ENCODE results near the gene MYO7B.

MYO7B gene

GRCh38 chr2:127575185-127575765 lies 39.8 kb downstream of the MYO7B start:
- DNase-seq: peak; percentile 47 to 56

- no peak for DNase-seq
These were observed 40.5 kb downstream of the MYO7B start for GRCh38 chr2:127575941-127576432.

GRCh38 chr2:127576433-127577207 lies 41.1 kb downstream of the MYO7B start:
- no peak for DNase-seq

GRCh38 chr2:127577208-127577475 lies 41.7 kb downstream of the MYO7B start:
- no peak for DNase-seq

GRCh38 chr2:127577503-127577902 lies 42.0 kb downstream of the MYO7B start:
- DNase-seq: no peak

GRCh38 chr2:127577973-127578372 lies 42.5 kb downstream of the MYO7B start:
- no peak for DNase-seq

GRCh38 chr2:127578411-127578810 lies 42.9 kb downstream of the MYO7B start:
- DNase-seq: no peak

- no peak for DNase-seq
These were observed 43.7 kb downstream of the MYO7B start for GRCh38 chr2:127579231-127579630.

GRCh38 chr2:127580167-127581049 lies 44.9 kb downstream of the MYO7B start:
- no peak for DNase-seq

- no peak for DNase-seq
These were observed 45.5 kb downstream of the MYO7B start for GRCh38 chr2:127581050-127581345.

GRCh38 chr2:127581516-127582490 lies 46.3 kb downstream of the MYO7B start:
- no peak for DNase-seq

- no peak for DNase-seq
These were observed 47.7 kb downstream of the MYO7B start for GRCh38 chr2:127582863-127583861.

- DNase-seq: no peak
These were observed 48.6 kb downstream of the MYO7B start for GRCh38 chr2:127584047-127584446.

- no peak for DNase-seq
These were observed 49.1 kb downstream of the MYO7B start for GRCh38 chr2:127584516-127585033.

- DNase-seq: no peak
These were observed 49.9 kb downstream of the MYO7B start for GRCh38 chr2:127585270-127585807.

- no peak for DNase-seq
These were observed 50.7 kb downstream of the MYO7B start for GRCh38 chr2:127586136-127586535.

GRCh38 chr2:127586746-127587295 lies 51.3 kb downstream of the MYO7B start:
- no peak for DNase-seq

- DNase-seq: no peak
These were observed 52.8 kb downstream of the MYO7B start for GRCh38 chr2:127588241-127588640.

- no peak for DNase-seq
These were observed 53.9 kb downstream of the MYO7B start for GRCh38 chr2:127589358-127589757.

- no peak for DNase-seq
These were observed 54.4 kb downstream of the MYO7B start for GRCh38 chr2:127589841-127590240.

All from Kasumi-1 (cell line).